ENCODE data around the gene ABCA1.

Gene ABCA1

DNA sequence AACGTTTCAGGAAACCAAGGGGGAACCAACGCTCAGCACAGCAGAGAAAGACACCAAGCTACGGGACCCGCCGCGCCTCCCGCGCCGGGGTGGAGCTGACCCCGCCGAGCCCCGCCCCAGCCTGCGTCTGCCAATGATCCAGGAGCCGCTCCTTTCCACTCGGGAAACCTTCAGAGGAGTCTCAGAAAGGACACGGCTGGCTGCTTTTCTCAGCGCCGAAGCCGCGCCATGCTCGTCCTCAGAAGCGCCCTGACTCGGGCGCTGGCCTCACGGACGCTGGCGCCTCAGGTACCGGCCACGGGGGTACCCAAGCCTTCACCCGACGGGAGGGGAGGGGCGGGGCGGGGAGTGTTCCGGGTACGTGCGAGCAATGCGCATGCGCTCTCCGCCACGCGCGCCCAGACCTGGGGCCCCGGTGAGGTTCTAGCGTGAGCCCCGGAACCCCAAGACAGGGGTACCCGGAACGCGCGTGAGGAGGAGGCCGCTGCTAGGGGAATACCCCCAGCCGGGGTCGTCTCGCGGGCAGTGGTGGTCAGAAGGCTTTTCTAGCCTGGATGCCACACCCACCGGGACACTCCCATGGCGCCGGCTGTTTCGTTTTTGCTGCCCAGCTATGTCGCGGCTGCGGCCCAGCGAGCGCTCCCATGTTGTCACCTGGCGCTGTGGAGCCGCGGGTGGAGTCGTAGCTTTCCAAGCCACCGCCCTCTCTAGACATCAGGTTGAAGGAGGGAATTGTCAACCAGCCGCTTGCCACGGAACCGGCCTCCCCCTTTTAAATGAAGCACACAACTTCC, 180.2 kb downstream of the ABCA1 start, which contains the start of gene NIPSNAP3A:
Gene NIPSNAP3A (plus strand): TSS at position 119 of the 794 bp plus-strand sequence. CDS start 110 bp downstream, at position 229.
- DNase-seq: peak; percentile 74

- no peak for DNase-seq
Observed at GRCh38 chr9:104747245-104747564, 180.8 kb downstream of the ABCA1 start.

DNA sequence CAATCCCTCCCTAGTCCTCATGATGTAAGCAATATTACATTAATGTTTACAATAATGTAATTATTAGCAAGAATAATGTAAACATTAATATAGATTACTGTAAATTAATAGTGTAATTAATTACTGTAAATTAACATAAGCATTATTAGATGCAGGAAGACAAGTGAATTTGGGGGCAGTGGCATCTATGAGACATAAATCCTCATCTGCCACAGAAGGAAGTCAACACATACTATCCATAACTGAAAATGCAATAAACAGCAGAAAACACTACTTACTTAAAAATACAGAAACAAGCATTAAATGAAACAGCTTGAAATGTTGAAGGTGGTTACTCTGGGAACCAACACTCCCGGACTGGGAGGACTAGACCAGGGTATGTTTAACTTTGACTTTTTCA, 181.2 kb downstream of the ABCA1 start:
- DNase-seq: no peak

DNA sequence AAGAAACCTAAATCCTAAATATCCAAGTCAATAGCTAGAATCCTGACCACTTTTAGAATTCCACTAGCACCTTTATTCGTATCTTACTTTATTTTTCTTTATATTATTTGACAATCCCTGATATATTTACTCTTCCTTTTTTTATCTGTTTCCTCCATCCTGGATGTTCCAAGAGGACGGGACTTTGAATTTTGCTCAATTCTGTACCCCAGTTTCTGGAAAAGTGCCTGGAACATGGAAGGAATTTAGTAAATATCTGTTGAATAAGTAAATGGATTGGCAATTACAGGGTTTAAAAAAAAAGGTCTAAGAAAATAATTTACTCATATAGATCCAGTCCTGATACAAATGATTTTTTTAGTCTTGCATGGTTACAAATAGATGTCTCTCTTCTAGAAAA, 181.7 kb downstream of the ABCA1 start:
- no peak for DNase-seq

GRCh38 chr9:104745852-104746251, 182.1 kb downstream of the ABCA1 start:
- no peak for DNase-seq

GRCh38 chr9:104743376-104743985, 184.5 kb downstream of the ABCA1 start:
- DNase-seq: peak; percentile 75

GRCh38 chr9:104740621-104741020, 187.3 kb downstream of the ABCA1 start:
- DNase-seq: peak; percentile 84

GRCh38 chr9:104738452-104738851, 189.5 kb downstream of the ABCA1 start:
- DNase-seq: no peak

Data from fibroblast of skin of back (primary cell).